HEK293 (cell line): ENCODE measurements around the gene APOL1.

ENCODE experiments used
- CTCF ChIA-PET: fragments of 350-600 bp; formaldehyde crosslinking; extraction: SDS; loops from one replicate; lab custom pipeline; 2021; ENCODE audit warnings: antibody characterized with exemption; lab: Yijun Ruan, JAX
- POLR2A ChIA-PET: fragments of 300-600 bp; formaldehyde crosslinking; extraction: SDS; loops from one replicate; lab custom pipeline; 2020; ENCODE audit warnings: antibody characterized with exemption, inconsistent platforms; lab: Yijun Ruan, JAX
- H3K27ac ChIP-seq: fragments of 200-500 bp; sonication (Bioruptor generic); 2 replicates; pipeline ENCODE4 v1.5.1; 2014; ENCODE audit warnings: low read depth, low read length, control low read depth, inconsistent platforms; ENCODE audit errors: extremely low read depth
- H3K36me3 ChIP-seq, 2 experiments: fragments of 200-500 bp in 1 of 2; sonication (Bioruptor generic) in 1 of 2; 1 replicate in 1 of 2; 2 replicates in 1 of 2; pipeline ENCODE4 v1.5.1; 2014 to 2017; ENCODE audit warnings: inconsistent platforms in 2 of 2, low read length in 2 of 2; ENCODE audit not compliant: control insufficient read depth in 2 of 2, insufficient read depth in 1 of 2
- H3K4me1 ChIP-seq: fragments of 200-500 bp; sonication (Bioruptor generic); 2 replicates; pipeline ENCODE4 v1.5.1; 2014; ENCODE audit warnings: mild to moderate bottlenecking, low read length, inconsistent platforms; ENCODE audit not compliant: control insufficient read depth, insufficient read depth
- H3K4me3 ChIP-seq: 2 replicates; pipeline ENCODE4 v1.5.1; 2011; ENCODE audit warnings: low read depth, mild to moderate bottlenecking, control low read depth, low read length, moderate library complexity
- H3K9me3 ChIP-seq: fragments of 200-500 bp; sonication (Bioruptor generic); 2 replicates; pipeline ENCODE4 v1.5.1; 2014; ENCODE audit warnings: low read depth, low read length, inconsistent platforms; ENCODE audit not compliant: control insufficient read depth, insufficient read depth
- BCL11B ChIP-seq: fragments of 450-650 bp; formaldehyde crosslinking; IDR thresholded peaks from 2 replicates; pipeline ENCODE4 v1.5.1; 2016; ENCODE audit warnings: low read depth, missing biosample characterization, missing genetic modification characterization
- GLIS1 ChIP-seq: fragments of 450-650 bp; formaldehyde crosslinking; IDR thresholded peaks from 2 replicates; pipeline ENCODE4 v1.5.1; 2016; ENCODE audit warnings: missing biosample characterization, missing genetic modification characterization
- INSM2 ChIP-seq: fragments of 450-650 bp; formaldehyde crosslinking; IDR thresholded peaks from 2 replicates; pipeline ENCODE4 v1.5.1; 2016; ENCODE audit warnings: missing biosample characterization, missing genetic modification characterization
- MYNN ChIP-seq: fragments of 450-650 bp; formaldehyde crosslinking; IDR thresholded peaks from 2 replicates; pipeline ENCODE4 v1.5.1; 2016; ENCODE audit warnings: missing biosample characterization, missing genetic modification characterization, borderline replicate concordance
- OSR2 ChIP-seq: fragments of 450-650 bp; formaldehyde crosslinking; IDR thresholded peaks from 2 replicates; pipeline ENCODE4 v1.5.1; 2016; ENCODE audit warnings: missing biosample characterization, missing genetic modification characterization
- PRDM2 ChIP-seq: fragments of 450-650 bp; formaldehyde crosslinking; IDR thresholded peaks from 2 replicates; pipeline ENCODE4 v1.5.1; 2016; ENCODE audit warnings: missing biosample characterization, missing genetic modification characterization, borderline replicate concordance
- SP2 ChIP-seq: fragments of 450-650 bp; formaldehyde crosslinking; IDR thresholded peaks from 2 replicates; pipeline ENCODE4 v1.5.1; 2016; ENCODE audit warnings: missing biosample characterization, missing genetic modification characterization
- ZBTB17 ChIP-seq: fragments of 450-650 bp; formaldehyde crosslinking; IDR thresholded peaks from 2 replicates; pipeline ENCODE4 v1.5.1; 2016; ENCODE audit warnings: missing biosample characterization, missing genetic modification characterization
- ZBTB6 ChIP-seq: fragments of 450-650 bp; formaldehyde crosslinking; IDR thresholded peaks from 2 replicates; pipeline ENCODE4 v1.5.1; 2017; ENCODE audit warnings: missing biosample characterization, missing genetic modification characterization
- ZNF146 ChIP-seq: fragments of 450-650 bp; formaldehyde crosslinking; IDR thresholded peaks from 2 replicates; pipeline ENCODE4 v1.5.1; 2016; ENCODE audit warnings: missing biosample characterization, missing genetic modification characterization
- ZNF24 ChIP-seq: fragments of 450-650 bp; formaldehyde crosslinking; IDR thresholded peaks from 2 replicates; pipeline ENCODE4 v1.5.1; 2016; ENCODE audit warnings: missing biosample characterization, missing genetic modification characterization
- ZNF311 ChIP-seq: fragments of 450-650 bp; formaldehyde crosslinking; IDR thresholded peaks from 2 replicates; pipeline ENCODE4 v1.5.1; 2017; ENCODE audit warnings: missing biosample characterization, missing genetic modification characterization, borderline replicate concordance
- ZNF529 ChIP-seq: fragments of 450-650 bp; formaldehyde crosslinking; IDR thresholded peaks from 2 replicates; pipeline ENCODE4 v1.5.1; 2017; ENCODE audit warnings: missing genetic modification characterization, missing biosample characterization; ENCODE audit not compliant: insufficient replicate concordance
- ZNF561 ChIP-seq: fragments of 450-650 bp; IDR thresholded peaks from 2 replicates; pipeline ENCODE4 v1.5.1; 2018; ENCODE audit warnings: missing biosample characterization, missing genetic modification characterization, borderline replicate concordance
- ZNF664 ChIP-seq: fragments of 450-650 bp; formaldehyde crosslinking; IDR thresholded peaks from 2 replicates; pipeline ENCODE4 v1.5.1; 2016; ENCODE audit warnings: missing biosample characterization, missing genetic modification characterization
- ZNF677 ChIP-seq: fragments of 450-650 bp; IDR thresholded peaks from 2 replicates; pipeline ENCODE4 v1.5.0; 2018; ENCODE audit warnings: missing biosample characterization, mild to moderate bottlenecking, missing genetic modification characterization, moderate library complexity
- ZSCAN30 ChIP-seq: fragments of 450-650 bp; IDR thresholded peaks from 2 replicates; pipeline ENCODE4 v1.5.1; 2018; ENCODE audit warnings: missing biosample characterization, mild to moderate bottlenecking, missing genetic modification characterization, moderate library complexity
- ZSCAN4 ChIP-seq: fragments of 450-650 bp; formaldehyde crosslinking; IDR thresholded peaks from 2 replicates; pipeline ENCODE4 v1.5.1; 2017; ENCODE audit warnings: missing biosample characterization, missing genetic modification characterization
- ZSCAN5A ChIP-seq: fragments of 450-650 bp; formaldehyde crosslinking; IDR thresholded peaks from 2 replicates; pipeline ENCODE4 v1.5.1; 2016; ENCODE audit warnings: missing biosample characterization, missing genetic modification characterization

Gene APOL1

GRCh38 chr22:36221799-36222751 lies 30.9 kb upstream of the APOL1 start (continued):
- 0 out of 2 replicates have a peak, but pooled peaks have one; percentile 33 for TF ChIP-seq ZBTB17 (tag by site-specific recombination)
- no peak for TF ChIP-seq ZNF146 (tag by site-specific recombination)
- TF ChIP-seq ZNF664 (tag by site-specific recombination), result no peak
- TF ChIP-seq PRDM2 (tag by site-specific recombination), result no peak
- TF ChIP-seq ZSCAN5A, result no peak
- TF ChIP-seq INSM2, result no peak
- TF ChIP-seq ZNF677, result no peak

- ChIA-PET CTCF (interaction anchor here (0.7 to 5.0 kb wide), 8 partner anchors 8 to 263 kb away, joined by 3 to 30 read pairs (median 3); partner anchors contain the start of gene APOL2), POLR2A (no interaction called here)
- peaks cover 0 to 8% of the 10 kb centered on the region in 2 experiments; a peak in 1 of 3 replicates for H3K36me3 ChIP-seq
- no peak overlapping the region for H3K27ac ChIP-seq
- no peak overlapping the region for H3K4me3 ChIP-seq
- TF ChIP-seq ZSCAN4 (tag by site-specific recombination), result no peak
- no peak for TF ChIP-seq ZNF24 (tag by site-specific recombination)
- TF ChIP-seq SP2 (tag by site-specific recombination), result no peak
- TF ChIP-seq ZNF561 (tag by site-specific recombination), result no peak
- TF ChIP-seq ZNF311 (tag by site-specific recombination), result no peak
- no peak for TF ChIP-seq BCL11B
- TF ChIP-seq OSR2, result no peak
- no peak for TF ChIP-seq GLIS1 (tag by site-specific recombination)
- TF ChIP-seq ZNF529 (tag by site-specific recombination), result no peak
- TF ChIP-seq MYNN (tag by site-specific recombination), result no peak
- TF ChIP-seq ZSCAN30, result no peak
- TF ChIP-seq ZNF664 (tag by site-specific recombination), result no peak
- no peak for TF ChIP-seq ZBTB6 (tag by site-specific recombination)
- H3K9me3 ChIP-seq, result no peaks in the 10 kb centered on the region
- H3K4me1 ChIP-seq, result no peaks in the 10 kb centered on the region
Observed at GRCh38 chr22:36222887-36223450, 30.0 kb upstream of the APOL1 start.
